Activated CD4-positive, alpha-beta memory T cell treated with anti-CD3 and anti-CD28 coated beads for 36 hours (primary cell): ENCODE results near the gene KLB. TPM values are rescaled to one million over a fixed set of nuclear protein-coding genes. Genes with fewer than 3 reads are reported as not detected.
"Not testable (repeated sequence)": the region's sequence is repeated elsewhere in the genome, so short reads cannot be mapped to it uniquely, and the experiment has no call there.

ENCODE experiments used
- CTCF ChIA-PET: fragments of 350-600 bp; sonication (Branson Sonifier 250); formaldehyde crosslinking; loops from one replicate; lab custom pipeline; 2021; ENCODE audit warnings: antibody characterized with exemption, inconsistent platforms; lab: Charles Lee
- POLR2A ChIA-PET: fragments of 350-600 bp; sonication (Branson Sonifier 250); formaldehyde crosslinking; loops from one replicate; lab custom pipeline; 2021; ENCODE audit warnings: antibody characterized with exemption; lab: Charles Lee
- DNase-seq: peaks from one replicate; pipeline ENCODE4 v3.0.0-alpha.2; 2020
- H3K27ac Mint-ChIP-seq: one replicate; pipeline ENCODE4 v1.8.0; 2021; ENCODE audit warnings: mixed read lengths
- H3K27me3 Mint-ChIP-seq: one replicate; pipeline ENCODE4 v1.8.0; 2021; ENCODE audit warnings: mixed read lengths
- H3K36me3 Mint-ChIP-seq: one replicate; pipeline ENCODE4 v1.8.0; 2021; ENCODE audit warnings: mixed read lengths
- H3K4me1 Mint-ChIP-seq: one replicate; pipeline ENCODE4 v1.8.0; 2021; ENCODE audit warnings: low read depth, mixed read lengths
- H3K4me3 Mint-ChIP-seq: one replicate; pipeline ENCODE4 v1.8.0; 2021; ENCODE audit warnings: mild to moderate bottlenecking, mixed read lengths
- H3K9me3 Mint-ChIP-seq: one replicate; pipeline ENCODE4 v1.8.0; 2021; ENCODE audit warnings: mixed read lengths
- intact Hi-C: fragments of 100-400 bp; cut with micrococcal nuclease; formaldehyde crosslinking; loops from one replicate; pipeline ENCODE4 v1.15.1; 2023
- total RNA-seq, 2 experiments: library from RNA; stranded (reverse); gene quantifications; one replicate each; pipeline ENCODE4 v1.2.3, GENCODE V29; 2021

KLB gene
- total RNA-seq = not detected

DNA sequence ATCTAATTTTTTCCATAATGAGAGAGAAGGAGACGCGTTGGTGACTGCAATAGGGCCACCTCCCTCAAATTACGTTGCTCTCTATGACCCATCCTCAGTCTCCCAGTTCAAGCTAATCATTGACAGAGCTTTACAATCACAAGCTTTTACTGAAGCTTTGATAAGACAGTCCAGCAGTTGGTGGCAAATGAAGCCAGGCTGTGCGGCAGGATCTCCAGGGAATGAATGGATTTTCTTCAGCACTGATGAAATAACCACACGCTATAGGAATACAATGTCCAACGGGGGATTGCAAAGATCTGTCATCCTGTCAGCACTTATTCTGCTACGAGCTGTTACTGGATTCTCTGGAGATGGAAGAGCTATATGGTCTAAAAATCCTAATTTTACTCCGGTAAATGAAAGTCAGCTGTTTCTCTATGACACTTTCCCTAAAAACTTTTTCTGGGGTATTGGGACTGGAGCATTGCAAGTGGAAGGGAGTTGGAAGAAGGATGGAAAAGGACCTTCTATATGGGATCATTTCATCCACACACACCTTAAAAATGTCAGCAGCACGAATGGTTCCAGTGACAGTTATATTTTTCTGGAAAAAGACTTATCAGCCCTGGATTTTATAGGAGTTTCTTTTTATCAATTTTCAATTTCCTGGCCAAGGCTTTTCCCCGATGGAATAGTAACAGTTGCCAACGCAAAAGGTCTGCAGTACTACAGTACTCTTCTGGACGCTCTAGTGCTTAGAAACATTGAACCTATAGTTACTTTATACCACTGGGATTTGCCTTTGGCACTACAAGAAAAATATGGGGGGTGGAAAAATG lies at the start of gene KLB:
TSS of gene KLB (plus strand) at position 168 of the 821 bp plus-strand sequence. CDS start at position 188, 20 bp downstream.
- Mint-ChIP-seq H3K36me3 (no peaks in the 10 kb centered on the region), H3K27ac (no peak within 1 kb of the TSS), H3K4me3 (no peak within 1 kb of the TSS), H3K27me3 (no peaks in the 10 kb centered on the region), H3K4me1 (no peaks in the 10 kb centered on the region), H3K9me3 (no peaks in the 10 kb centered on the region)
- intact Hi-C loops = no loop called here
- ChIA-PET CTCF (interaction anchor here (1.0 kb wide), 1 partner anchor 10 kb away, joined by 3 read pairs; no protein-coding TSS in a partner anchor), POLR2A (no interaction called here)
- no peak for DNase-seq

DNA sequence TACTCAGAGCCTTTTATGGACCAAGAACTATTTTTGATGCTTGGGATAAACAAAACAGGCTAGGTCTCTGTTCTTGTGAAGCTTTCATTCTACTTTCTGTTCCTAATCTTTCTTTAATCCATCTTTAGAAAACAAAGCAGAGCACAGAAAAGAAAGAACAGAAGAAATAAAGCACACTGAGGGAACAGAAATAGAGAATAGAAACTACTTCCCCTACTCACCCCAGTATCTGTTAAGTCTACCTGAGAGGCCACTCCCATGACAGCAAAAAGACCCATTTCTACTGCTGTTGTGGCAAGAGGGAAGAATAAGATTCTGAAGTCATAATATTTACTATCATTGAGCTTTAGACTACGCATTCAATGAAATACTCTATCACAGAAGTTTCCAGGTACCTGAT lies 49.7 kb upstream of the KLB start:
- DNase-seq = no peak
- H3K9me3 Mint-ChIP-seq = no peaks in the 10 kb centered on the region
- POLR2A ChIA-PET = interaction anchor here (6.6 kb wide), 1 partner anchor 8 kb away, joined by 68 read pairs; the partner anchor contains the start of gene RFC1
- intact Hi-C loops = loop anchor here (10.0 kb wide), 6 partner anchors 168 to 832 kb away; partner anchors contain the start of genes UBE2K and UGDH
- no peak overlapping the region for H3K4me3 Mint-ChIP-seq
- H3K4me1 Mint-ChIP-seq = peaks cover 65% of the 10 kb centered on the region
- peaks cover 10% of the 10 kb centered on the region for H3K36me3 Mint-ChIP-seq
- CTCF ChIA-PET = interaction anchor here (1.3 kb wide), 1 partner anchor 8 kb away, joined by 7 read pairs; no protein-coding TSS in a partner anchor
- peak overlapping the region; percentile 74 for H3K27ac Mint-ChIP-seq
- H3K27me3 Mint-ChIP-seq = no peaks in the 10 kb centered on the region

GRCh38 chr4:39360611-39361010 lies 46.1 kb upstream of the KLB start:
- CTCF ChIA-PET, DNase-seq, intact Hi-C loops, H3K4me3 Mint-ChIP-seq, POLR2A ChIA-PET, H3K27me3 Mint-ChIP-seq, H3K9me3 Mint-ChIP-seq, H3K27ac Mint-ChIP-seq: not testable (repeated sequence)
- Mint-ChIP-seq H3K36me3 (peaks cover 23% of the 10 kb centered on the region), H3K4me1 (peaks cover 65% of the 10 kb centered on the region)

DNA sequence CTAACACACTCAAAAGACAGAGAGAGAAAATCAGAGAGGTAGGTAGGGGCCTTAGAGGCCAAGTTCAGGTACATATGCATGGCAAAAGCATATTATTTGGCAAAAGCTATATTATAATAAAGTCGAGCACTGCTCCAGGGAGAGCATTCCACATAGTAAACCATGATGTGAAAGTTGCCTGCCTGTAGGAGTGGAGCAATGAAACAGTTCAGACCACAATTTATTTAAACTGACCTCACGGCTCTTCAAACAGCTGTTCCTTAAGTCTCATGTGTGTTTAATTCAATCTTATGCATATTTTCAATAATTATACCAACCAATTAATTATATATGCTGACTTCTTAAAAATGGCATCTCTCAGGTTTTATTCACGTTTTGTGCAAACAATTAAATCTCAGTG lies 43.9 kb upstream of the KLB start:
- intact Hi-C loops = no loop called here
- Mint-ChIP-seq H3K4me3 (peak overlapping the region; percentile 0), H3K4me1 (peaks cover 56% of the 10 kb centered on the region), H3K36me3 (peaks cover 27% of the 10 kb centered on the region), H3K27ac (peak overlapping the region; percentile 3), H3K9me3 (no peaks in the 10 kb centered on the region), H3K27me3 (no peaks in the 10 kb centered on the region)
- CTCF ChIA-PET = interaction anchor here (1.0 kb wide), 1 partner anchor 11 kb away, joined by 3 read pairs; no protein-coding TSS in a partner anchor
- POLR2A ChIA-PET = interaction anchor here (5.0 kb wide), 1 partner anchor 8 kb away, joined by 68 read pairs; no protein-coding TSS in a partner anchor
- no peak for DNase-seq

DNA sequence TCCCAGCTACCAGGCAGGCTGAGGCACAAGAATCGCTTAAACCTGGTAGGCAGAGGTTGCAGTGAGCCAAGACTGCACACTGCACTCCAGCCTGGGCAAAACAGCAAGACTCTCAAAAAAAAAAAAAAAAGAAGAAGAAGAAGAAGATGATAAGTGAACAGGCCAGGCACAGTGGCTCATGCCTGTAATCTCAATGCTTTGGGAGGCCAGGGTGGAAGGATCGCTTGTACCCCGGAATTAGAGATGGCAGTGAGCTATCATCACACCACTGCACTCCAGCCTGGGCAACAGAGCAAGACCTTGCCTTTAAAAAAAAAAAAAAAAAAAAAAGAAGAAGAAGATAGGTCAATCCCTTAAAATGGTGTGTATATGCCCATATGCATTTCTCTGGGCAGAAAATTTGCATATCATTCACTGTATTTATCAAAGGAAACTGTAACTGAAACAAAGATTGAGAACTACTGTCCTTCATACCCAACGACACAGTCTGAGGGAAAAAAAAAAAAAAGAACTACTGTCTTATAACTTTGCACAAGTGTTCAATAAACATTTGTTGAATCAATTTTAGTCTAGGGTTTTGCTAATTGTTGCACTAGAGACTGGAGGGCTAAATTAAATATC lies 42.8 kb upstream of the KLB start:
- Mint-ChIP-seq H3K27ac (peak overlapping the region; percentile 68), H3K4me1 (peaks cover 47% of the 10 kb centered on the region), H3K4me3 (peak overlapping the region; percentile 52), H3K27me3 (no peaks in the 10 kb centered on the region), H3K9me3 (no peaks in the 10 kb centered on the region), H3K36me3 (peaks cover 25% of the 10 kb centered on the region)
- ChIA-PET CTCF (interaction anchor here (1.7 to 2.7 kb wide), 2 partner anchors 7 to 10 kb away, joined by 7 to 9 read pairs; no protein-coding TSS in a partner anchor), POLR2A (interaction anchor here (1.2 to 5.0 kb wide), 3 partner anchors 9 to 95 kb away, joined by 5 to 68 read pairs (median 10); partner anchors contain the start of genes LIAS and RPL9)
- intact Hi-C loops = loop anchor here (1.0 kb wide), 1 partner anchor 11 kb away; no protein-coding TSS in a partner anchor
- DNase-seq = no peak

DNA sequence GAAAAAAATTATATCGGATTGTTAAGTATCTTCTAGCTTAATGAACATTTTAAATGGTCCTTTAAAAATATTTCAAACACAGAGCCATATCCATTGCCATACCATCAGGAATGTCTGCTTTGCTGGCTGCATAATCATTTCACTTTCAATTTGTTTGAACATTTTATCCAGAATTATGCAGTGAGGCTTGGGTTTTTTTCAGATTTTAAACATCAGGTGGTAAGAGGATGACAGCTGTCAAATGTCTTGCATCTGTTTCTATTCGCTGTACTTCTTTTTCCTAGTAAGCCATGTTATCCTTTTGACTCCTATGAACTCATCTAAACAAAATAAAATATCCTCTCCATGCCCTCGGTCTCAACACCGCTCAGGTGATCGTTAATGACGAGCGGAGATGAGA lies 41.4 kb upstream of the KLB start:
- DNase-seq = no peak
- Mint-ChIP-seq H3K4me1 (peaks cover 42% of the 10 kb centered on the region), H3K27me3 (no peaks in the 10 kb centered on the region), H3K27ac (peak overlapping the region; percentile 92), H3K36me3 (peaks cover 24% of the 10 kb centered on the region), H3K9me3 (peaks cover 2% of the 10 kb centered on the region), H3K4me3 (peak overlapping the region; percentile 93)
- intact Hi-C loops = loop anchor here (5.0 kb wide), 1 partner anchor 183 kb away; the partner anchor contains the start of gene WDR19
- POLR2A ChIA-PET = interaction anchor here (0.7 to 5.0 kb wide), 4 partner anchors 11 to 335 kb away, joined by 3 to 68 read pairs (median 7); partner anchors contain the start of genes LIAS and RPL9
- CTCF ChIA-PET = interaction anchor here (1.2 to 2.7 kb wide), 3 partner anchors 9 to 104 kb away, joined by 4 to 9 read pairs (median 7); no protein-coding TSS in a partner anchor

- Mint-ChIP-seq H3K36me3 (peaks cover 27% of the 10 kb centered on the region), H3K4me1 (peaks cover 42% of the 10 kb centered on the region), H3K27me3 (no peaks in the 10 kb centered on the region), H3K9me3 (peaks cover 9% of the 10 kb centered on the region), H3K27ac (peak within 1 kb of the TSS; percentile 92), H3K4me3 (peak within 1 kb of the TSS; percentile 93)
- ChIA-PET CTCF (interaction anchor here (0.6 to 2.7 kb wide), 6 partner anchors 9 to 104 kb away, joined by 3 to 9 read pairs (median 4); no protein-coding TSS in a partner anchor), POLR2A (interaction anchor here (0.6 to 5.0 kb wide), 7 partner anchors 7 to 523 kb away, joined by 3 to 68 read pairs (median 4); partner anchors contain the start of genes LIAS and RPL9)
- intact Hi-C loops = loop anchor here (5.0 kb wide), 1 partner anchor 184 kb away; the partner anchor contains the start of gene WDR19
- DNase-seq = peak; percentile 96
These were observed 40.6 kb upstream of the KLB start, which contains the start of gene RFC1 for GRCh38 chr4:39365830-39366771. Gene RFC1 (minus strand): TSS chr4:39366362. CDS start chr4:39366241, 121 bp downstream.

DNA sequence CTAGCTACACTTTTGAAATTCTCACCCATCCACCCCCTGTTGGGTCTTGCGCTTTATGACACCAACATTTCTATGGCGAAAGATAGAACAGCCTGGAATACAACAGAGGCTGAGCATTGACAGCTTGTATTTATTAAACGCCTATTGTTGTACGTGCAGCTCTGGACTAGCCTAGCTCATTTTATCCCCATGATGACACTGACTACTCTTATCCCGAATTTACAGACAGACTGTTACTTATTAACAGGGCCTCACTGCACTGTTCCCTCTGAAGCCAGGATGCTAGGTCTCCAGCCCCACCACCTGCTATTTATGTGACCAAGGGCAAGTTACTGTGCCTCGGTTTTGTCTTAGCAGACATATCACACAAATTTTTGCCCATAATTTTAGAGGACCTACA lies 39.6 kb upstream of the KLB start:
- ChIA-PET CTCF (interaction anchor here (0.8 kb wide), 1 partner anchor 8 kb away, joined by 3 read pairs; no protein-coding TSS in a partner anchor), POLR2A (interaction anchor here (0.8 to 5.0 kb wide), 4 partner anchors 8 to 75 kb away, joined by 3 to 68 read pairs (median 3); no protein-coding TSS in a partner anchor)
- DNase-seq = no peak
- no peaks in the 10 kb centered on the region for H3K27me3 Mint-ChIP-seq
- peaks cover 18% of the 10 kb centered on the region for H3K9me3 Mint-ChIP-seq
- intact Hi-C loops = loop anchor here (5.0 kb wide), 1 partner anchor 185 kb away; the partner anchor contains the start of gene WDR19
- H3K36me3 Mint-ChIP-seq = peaks cover 24% of the 10 kb centered on the region
- H3K4me1 Mint-ChIP-seq = peaks cover 39% of the 10 kb centered on the region
- no peak overlapping the region for H3K27ac Mint-ChIP-seq
- H3K4me3 Mint-ChIP-seq = no peak overlapping the region

DNA sequence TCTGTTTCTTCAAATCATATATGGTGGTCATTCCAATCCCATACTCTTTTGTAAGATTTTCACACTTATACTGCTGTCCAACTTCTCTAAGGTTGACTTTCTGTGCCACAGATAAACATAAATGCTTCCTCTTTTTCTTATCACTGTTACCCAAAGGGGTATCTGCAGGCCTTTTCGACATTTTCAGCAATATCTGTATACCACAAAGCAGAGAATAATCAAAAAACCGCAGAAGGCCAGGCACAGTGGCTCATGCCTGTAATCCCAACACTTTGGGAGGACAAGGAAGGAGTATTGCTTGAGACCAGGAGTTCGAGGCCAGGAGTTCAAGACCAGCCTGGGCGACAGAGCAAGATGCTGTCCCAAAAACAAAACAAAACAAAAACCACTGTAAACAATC lies 37.4 kb upstream of the KLB start:
- H3K9me3 Mint-ChIP-seq = peaks cover 21% of the 10 kb centered on the region
- POLR2A ChIA-PET = no interaction called here
- H3K36me3 Mint-ChIP-seq = peaks cover 18% of the 10 kb centered on the region
- CTCF ChIA-PET = no interaction called here
- H3K27ac Mint-ChIP-seq = peak overlapping the region; percentile 13
- H3K27me3 Mint-ChIP-seq = no peaks in the 10 kb centered on the region
- intact Hi-C loops = loop anchor here (5.0 kb wide), 1 partner anchor 187 kb away; the partner anchor contains the start of gene WDR19
- H3K4me3 Mint-ChIP-seq = no peak overlapping the region
- no peak for DNase-seq
- peaks cover 19% of the 10 kb centered on the region for H3K4me1 Mint-ChIP-seq

- POLR2A ChIA-PET, H3K4me3 Mint-ChIP-seq, H3K27ac Mint-ChIP-seq, H3K36me3 Mint-ChIP-seq, CTCF ChIA-PET, DNase-seq, H3K4me1 Mint-ChIP-seq, H3K27me3 Mint-ChIP-seq, intact Hi-C loops: not testable (repeated sequence)
- peaks cover 21% of the 10 kb centered on the region for H3K9me3 Mint-ChIP-seq
These were observed 35.5 kb upstream of the KLB start for GRCh38 chr4:39371209-39371608.
